ENCODE data around the gene MAP3K7. TPM values are rescaled to one million over a fixed set of nuclear protein-coding genes. Genes with fewer than 3 reads are reported as not detected.

MAP3K7 gene
- total RNA-seq, 1 experiment from 2014 or later: 27.8 TPM

DNA sequence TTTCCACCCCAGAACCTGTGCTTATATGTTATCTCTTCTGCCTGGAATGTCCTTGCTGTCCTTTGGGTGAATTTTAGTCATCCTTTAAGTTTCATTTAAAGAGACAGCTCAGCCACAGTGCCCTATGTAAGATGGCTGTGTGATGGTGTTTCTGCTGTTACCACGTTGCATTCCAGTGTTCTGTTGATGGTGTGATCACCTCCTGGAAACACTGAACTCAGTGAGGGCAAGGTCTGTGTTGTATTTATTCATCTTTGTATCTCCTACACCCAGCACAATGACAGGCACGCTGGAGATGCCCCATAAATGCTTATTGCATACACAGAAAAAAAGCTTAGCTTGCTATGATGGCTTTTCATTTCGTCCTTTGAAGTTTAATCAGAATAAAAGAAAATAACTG is 102.5 kb downstream of the MAP3K7 start:
- H3K36me3 Mint-ChIP-seq (ENCODE audit: insufficient read depth, unreplicated experiment): peaks cover under 1% of the 10 kb centered on the region
- no peaks in the 10 kb centered on the region for H3K9me3 Mint-ChIP-seq (ENCODE audit: low read depth, unreplicated experiment)
- no peaks in the 10 kb centered on the region for H3K27me3 Mint-ChIP-seq (ENCODE audit: unreplicated experiment)
- DNase-seq: no peak
- BruUV-seq (replicated peaks): no TSS peak
- TF ChIP-seq, protein P1, sequence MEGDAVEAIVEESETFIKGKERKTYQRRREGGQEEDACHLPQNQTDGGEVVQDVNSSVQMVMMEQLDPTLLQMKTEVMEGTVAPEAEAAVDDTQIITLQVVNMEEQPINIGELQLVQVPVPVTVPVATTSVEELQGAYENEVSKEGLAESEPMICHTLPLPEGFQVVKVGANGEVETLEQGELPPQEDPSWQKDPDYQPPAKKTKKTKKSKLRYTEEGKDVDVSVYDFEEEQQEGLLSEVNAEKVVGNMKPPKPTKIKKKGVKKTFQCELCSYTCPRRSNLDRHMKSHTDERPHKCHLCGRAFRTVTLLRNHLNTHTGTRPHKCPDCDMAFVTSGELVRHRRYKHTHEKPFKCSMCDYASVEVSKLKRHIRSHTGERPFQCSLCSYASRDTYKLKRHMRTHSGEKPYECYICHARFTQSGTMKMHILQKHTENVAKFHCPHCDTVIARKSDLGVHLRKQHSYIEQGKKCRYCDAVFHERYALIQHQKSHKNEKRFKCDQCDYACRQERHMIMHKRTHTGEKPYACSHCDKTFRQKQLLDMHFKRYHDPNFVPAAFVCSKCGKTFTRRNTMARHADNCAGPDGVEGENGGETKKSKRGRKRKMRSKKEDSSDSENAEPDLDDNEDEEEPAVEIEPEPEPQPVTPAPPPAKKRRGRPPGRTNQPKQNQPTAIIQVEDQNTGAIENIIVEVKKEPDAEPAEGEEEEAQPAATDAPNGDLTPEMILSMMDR (IDR thresholded peaks at IDR 0.05; ENCODE audit: unreplicated experiment): no peak
- no peak overlapping the region for H3K27ac Mint-ChIP-seq (ENCODE audit: unreplicated experiment)
- CTCF ChIA-PET: no interaction called here
- intact Hi-C loops (cut with micrococcal nuclease; ENCODE audit: unreplicated experiment): no loop called here
- no peak overlapping the region for H3K4me3 Mint-ChIP-seq (ENCODE audit: low read depth, unreplicated experiment)
- H3K4me1 Mint-ChIP-seq (ENCODE audit: low read depth, unreplicated experiment): peaks cover 2% of the 10 kb centered on the region

DNA sequence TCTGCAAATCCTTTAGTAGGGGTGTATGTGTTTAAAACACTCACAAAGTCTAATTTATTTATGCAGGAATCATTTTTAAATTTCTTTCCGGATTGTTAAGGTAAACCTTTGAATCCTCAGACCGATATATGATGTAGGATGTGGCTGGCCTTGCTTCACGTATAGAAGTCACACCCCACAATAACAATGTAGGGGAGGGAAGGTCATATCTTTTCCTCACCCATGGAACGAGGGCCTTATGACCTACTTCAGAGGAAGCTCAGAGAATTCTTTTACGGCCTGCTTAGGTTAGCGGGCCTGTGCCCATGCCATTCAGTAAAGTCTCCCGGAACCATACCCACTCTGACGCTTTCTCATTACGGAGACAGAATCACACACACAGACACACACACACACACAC is 102.9 kb downstream of the MAP3K7 start:
- intact Hi-C loops (cut with micrococcal nuclease; ENCODE audit: unreplicated experiment): no loop called here
- Mint-ChIP-seq H3K27me3 (ENCODE audit: unreplicated experiment) (no peaks in the 10 kb centered on the region), H3K36me3 (ENCODE audit: insufficient read depth, unreplicated experiment) (peaks cover 5% of the 10 kb centered on the region), H3K4me1 (ENCODE audit: low read depth, unreplicated experiment) (peaks cover 6% of the 10 kb centered on the region), H3K27ac (ENCODE audit: unreplicated experiment) (no peak overlapping the region), H3K9me3 (ENCODE audit: low read depth, unreplicated experiment) (no peaks in the 10 kb centered on the region), H3K4me3 (ENCODE audit: low read depth, unreplicated experiment) (no peak overlapping the region)
- TF ChIP-seq, protein P1 (IDR thresholded peaks at IDR 0.05; ENCODE audit: unreplicated experiment): no peak
- DNase-seq: no peak
- CTCF ChIA-PET: no interaction called here
- BruUV-seq (replicated peaks): no TSS peak

DNA sequence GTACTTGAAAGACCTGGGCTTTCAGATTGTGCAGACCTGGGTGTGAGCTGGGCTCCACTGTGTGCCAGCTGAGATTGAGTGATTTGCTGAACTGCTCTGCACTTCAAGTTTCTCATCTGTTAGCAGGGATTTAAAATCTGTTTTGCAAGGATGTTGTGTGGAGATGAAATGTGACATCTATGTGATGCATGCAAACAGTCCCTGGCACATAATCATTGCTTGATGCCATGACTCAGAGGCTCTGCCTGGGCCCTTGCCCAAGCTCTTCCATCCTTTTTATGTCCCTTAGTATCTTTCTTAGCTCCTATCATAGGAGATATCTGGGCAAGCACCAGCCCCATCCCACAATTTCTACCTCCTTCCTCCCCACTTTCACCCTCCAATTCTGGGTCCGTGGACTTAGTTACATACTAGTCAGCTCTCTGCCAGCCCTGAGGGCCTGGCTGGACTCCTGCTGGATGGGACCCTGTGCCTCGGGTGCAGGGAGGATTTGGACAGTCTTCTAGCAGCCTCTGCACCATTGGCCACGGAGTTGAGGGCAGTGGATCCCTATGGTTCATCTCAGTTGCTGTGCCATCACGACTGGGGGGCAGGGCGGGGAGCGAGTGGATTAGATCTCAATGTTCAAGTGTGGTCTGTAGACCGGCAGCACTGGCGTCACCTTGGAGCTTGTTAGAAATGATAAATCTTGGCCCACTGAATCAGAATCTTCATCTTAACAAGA is 103.6 kb downstream of the MAP3K7 start:
- no TSS peak for BruUV-seq (replicated peaks)
- H3K9me3 Mint-ChIP-seq (ENCODE audit: low read depth, unreplicated experiment): no peaks in the 10 kb centered on the region
- H3K27me3 Mint-ChIP-seq (ENCODE audit: unreplicated experiment): no peaks in the 10 kb centered on the region
- CTCF ChIA-PET: no interaction called here
- DNase-seq: no peak
- H3K4me3 Mint-ChIP-seq (ENCODE audit: low read depth, unreplicated experiment): no peak overlapping the region
- H3K36me3 Mint-ChIP-seq (ENCODE audit: insufficient read depth, unreplicated experiment): peaks cover 6% of the 10 kb centered on the region
- H3K4me1 Mint-ChIP-seq (ENCODE audit: low read depth, unreplicated experiment): peaks cover 9% of the 10 kb centered on the region
- intact Hi-C loops (cut with micrococcal nuclease; ENCODE audit: unreplicated experiment): no loop called here
- TF ChIP-seq, protein P1 (IDR thresholded peaks at IDR 0.05; ENCODE audit: unreplicated experiment): no peak
- no peak overlapping the region for H3K27ac Mint-ChIP-seq (ENCODE audit: unreplicated experiment)

DNA sequence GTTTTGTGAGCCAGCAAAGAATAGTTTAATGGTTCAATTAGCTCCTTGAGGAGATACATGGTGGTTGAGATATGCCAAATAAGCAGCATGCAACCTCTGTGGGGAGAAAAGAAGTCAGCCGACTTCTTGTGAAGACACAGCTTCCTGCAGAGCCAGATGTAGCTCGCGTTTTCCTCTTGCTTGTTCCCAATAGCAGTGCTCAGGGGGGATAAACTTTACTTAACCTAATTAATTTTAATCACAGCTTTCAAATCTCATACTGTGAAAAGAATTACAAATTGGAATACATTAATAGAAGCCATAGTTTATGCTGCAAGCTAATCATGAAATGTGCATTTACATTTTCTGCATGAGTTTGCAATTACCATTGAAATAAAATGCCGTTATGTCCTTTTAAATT is 106.2 kb downstream of the MAP3K7 start:
- intact Hi-C loops (cut with micrococcal nuclease; ENCODE audit: unreplicated experiment): no loop called here
- no TSS peak for BruUV-seq (replicated peaks)
- Mint-ChIP-seq H3K4me3 (ENCODE audit: low read depth, unreplicated experiment) (no peak overlapping the region), H3K9me3 (ENCODE audit: low read depth, unreplicated experiment) (no peaks in the 10 kb centered on the region), H3K27ac (ENCODE audit: unreplicated experiment) (no peak overlapping the region), H3K27me3 (ENCODE audit: unreplicated experiment) (no peaks in the 10 kb centered on the region), H3K4me1 (ENCODE audit: low read depth, unreplicated experiment) (peaks cover 17% of the 10 kb centered on the region), H3K36me3 (ENCODE audit: insufficient read depth, unreplicated experiment) (peaks cover 6% of the 10 kb centered on the region)
- CTCF ChIA-PET: interaction anchor here (4.1 kb wide), 1 partner anchor 540 kb away, joined by 68 read pairs; no protein-coding TSS in a partner anchor
- TF ChIP-seq, protein P1 (IDR thresholded peaks at IDR 0.05; ENCODE audit: unreplicated experiment): no peak
- DNase-seq: no peak
